OCI-LY1 (cell line): ENCODE results near the gene OLFM1.
"Not testable (repeated sequence)": the region's sequence is repeated elsewhere in the genome, so short reads cannot be mapped to it uniquely, and the experiment has no call there.

Experiments used
- CTCF ChIP-seq: fragments of 200-600 bp; sonication (generic), shearing (Covaris generic); IDR thresholded peaks from 2 replicates; pipeline ENCODE4 v1.5.1; 2017; ENCODE audit warnings: mild to moderate bottlenecking, antibody characterized with exemption, low read length, moderate library complexity, mixed read lengths
- EZH2 ChIP-seq: fragments of 200-600 bp; sonication (generic), shearing (Covaris generic); IDR thresholded peaks from 2 replicates; pipeline ENCODE4 v1.8.0; 2017; ENCODE audit warnings: borderline replicate concordance, mixed run types, mild to moderate bottlenecking, antibody characterized with exemption, low read length, moderate library complexity, mixed read lengths

GRCh38 chr9:135063466-135063865 lies 24.0 kb upstream of the OLFM1 start:
- not testable (repeated sequence) for TF ChIP-seq CTCF, EZH2
